MM.1S (cell line): ENCODE results near the gene KRTAP10-3.

Experiments
- EZH2 ChIP-seq: fragments of 300-600 bp; sonication (generic); optimal IDR thresholded peaks from 2 replicates; pipeline ENCODE3; 2017; ENCODE audit warnings: low read depth, mild to moderate bottlenecking, antibody characterized with exemption, low read length, mixed read lengths
- TF ChIP-seq, protein P1 (sequence below): fragments of 300-600 bp; sonication (generic); IDR thresholded peaks from 2 replicates; pipeline ENCODE4 v1.5.1; 2016; ENCODE audit warnings: antibody characterized with exemption, low read length, mixed read lengths

GRCh38 chr21:44590311-44590721, 31.7 kb upstream of the KRTAP10-3 start:
- TF ChIP-seq, protein P1, sequence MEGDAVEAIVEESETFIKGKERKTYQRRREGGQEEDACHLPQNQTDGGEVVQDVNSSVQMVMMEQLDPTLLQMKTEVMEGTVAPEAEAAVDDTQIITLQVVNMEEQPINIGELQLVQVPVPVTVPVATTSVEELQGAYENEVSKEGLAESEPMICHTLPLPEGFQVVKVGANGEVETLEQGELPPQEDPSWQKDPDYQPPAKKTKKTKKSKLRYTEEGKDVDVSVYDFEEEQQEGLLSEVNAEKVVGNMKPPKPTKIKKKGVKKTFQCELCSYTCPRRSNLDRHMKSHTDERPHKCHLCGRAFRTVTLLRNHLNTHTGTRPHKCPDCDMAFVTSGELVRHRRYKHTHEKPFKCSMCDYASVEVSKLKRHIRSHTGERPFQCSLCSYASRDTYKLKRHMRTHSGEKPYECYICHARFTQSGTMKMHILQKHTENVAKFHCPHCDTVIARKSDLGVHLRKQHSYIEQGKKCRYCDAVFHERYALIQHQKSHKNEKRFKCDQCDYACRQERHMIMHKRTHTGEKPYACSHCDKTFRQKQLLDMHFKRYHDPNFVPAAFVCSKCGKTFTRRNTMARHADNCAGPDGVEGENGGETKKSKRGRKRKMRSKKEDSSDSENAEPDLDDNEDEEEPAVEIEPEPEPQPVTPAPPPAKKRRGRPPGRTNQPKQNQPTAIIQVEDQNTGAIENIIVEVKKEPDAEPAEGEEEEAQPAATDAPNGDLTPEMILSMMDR: no peak
- TF ChIP-seq EZH2: no peak
